HG03575 (cell line): ENCODE data around the gene SLC25A24.
"Not testable (repeated sequence)": the region's sequence is repeated elsewhere in the genome, so short reads cannot be mapped to it uniquely, and the experiment has no call there.

Experiments
- ATAC-seq: cut with Tn5 transposase; IDR thresholded peaks from one replicate; pipeline ENCODE4 v1.9.1; 2021; ENCODE audit not compliant: unreplicated experiment, insufficient number of reproducible peaks, low FRiP score; ENCODE audit errors: extremely low read depth

SLC25A24 gene

GRCh38 chr1:108199781-108200686 is at the start of gene SLC25A24:
SLC25A24 (minus strand) TSS chr1:108200343; CDS start chr1:108200138, 205 bp downstream.
- ATAC-seq, result no peak

DNA sequence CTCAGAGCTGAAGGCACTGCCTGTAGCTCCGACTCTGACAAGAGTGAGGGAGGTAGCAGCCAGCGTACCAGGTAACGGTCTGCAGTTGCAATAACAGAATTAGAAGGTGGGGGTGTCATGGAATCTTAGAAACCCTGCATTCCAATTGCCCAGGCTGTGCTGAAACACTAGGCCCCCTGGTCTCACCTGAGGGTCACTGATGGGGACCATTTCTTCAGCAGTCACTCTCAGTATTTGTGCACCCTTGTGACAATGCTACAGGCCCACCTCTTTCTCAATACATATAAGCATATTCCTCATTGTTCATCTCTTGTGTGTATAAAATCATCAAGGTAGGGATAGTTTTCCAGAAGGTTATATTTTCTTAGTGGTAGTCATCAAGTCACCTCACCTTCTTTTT is 43.8 kb upstream of the SLC25A24 start, which contains the start of gene NBPF4:
Gene NBPF4, minus strand, starts transcription at position 101 of the 400 bp plus-strand sequence. CDS start 315 bp downstream, outside the sequence.
- not testable (repeated sequence) for ATAC-seq

DNA sequence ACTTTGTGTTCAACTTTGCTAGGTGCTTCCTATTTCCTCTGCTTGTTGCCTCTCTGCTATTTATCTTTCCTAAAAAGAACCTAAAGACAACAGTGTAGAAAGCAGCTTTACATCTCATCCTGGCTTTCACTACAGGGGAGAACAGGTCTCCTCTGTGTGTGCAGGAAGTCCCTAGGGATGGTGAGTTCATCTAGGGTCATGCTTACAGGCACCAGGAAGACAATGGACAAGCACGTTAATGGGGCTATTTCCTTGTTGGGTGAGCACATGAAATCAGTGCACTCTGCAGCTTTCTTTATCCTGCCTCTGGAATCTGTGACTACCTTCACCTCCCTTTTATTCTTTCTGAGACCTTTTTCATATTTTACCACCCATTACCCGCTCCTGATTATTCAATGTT is 39.3 kb upstream of the SLC25A24 start:
- not testable (repeated sequence) for ATAC-seq

DNA sequence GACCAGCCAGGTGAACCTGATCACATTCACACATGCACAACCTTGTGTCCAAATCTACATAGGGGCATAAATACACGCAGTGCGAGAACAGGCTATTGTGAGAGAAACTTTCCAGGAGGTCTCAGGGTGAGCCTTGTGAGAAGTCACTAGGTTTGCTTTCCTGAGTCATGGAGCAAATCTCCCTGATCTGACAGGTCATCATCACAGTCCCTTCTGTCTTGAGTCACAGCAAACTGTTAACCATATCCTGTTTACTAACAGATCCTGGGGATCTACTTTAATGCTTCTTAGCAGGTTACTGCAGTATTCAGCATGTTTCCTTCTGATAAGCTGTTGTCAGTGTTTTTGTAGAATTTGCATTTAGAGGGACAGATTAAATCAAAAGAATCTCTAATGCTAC is 35.2 kb upstream of the SLC25A24 start:
- ATAC-seq, result not testable (repeated sequence)

- ATAC-seq, result not testable (repeated sequence)
These were observed 32.0 kb upstream of the SLC25A24 start for GRCh38 chr1:108232183-108232582.

GRCh38 chr1:108229976-108230375 is 29.8 kb upstream of the SLC25A24 start:
- not testable (repeated sequence) for ATAC-seq

DNA sequence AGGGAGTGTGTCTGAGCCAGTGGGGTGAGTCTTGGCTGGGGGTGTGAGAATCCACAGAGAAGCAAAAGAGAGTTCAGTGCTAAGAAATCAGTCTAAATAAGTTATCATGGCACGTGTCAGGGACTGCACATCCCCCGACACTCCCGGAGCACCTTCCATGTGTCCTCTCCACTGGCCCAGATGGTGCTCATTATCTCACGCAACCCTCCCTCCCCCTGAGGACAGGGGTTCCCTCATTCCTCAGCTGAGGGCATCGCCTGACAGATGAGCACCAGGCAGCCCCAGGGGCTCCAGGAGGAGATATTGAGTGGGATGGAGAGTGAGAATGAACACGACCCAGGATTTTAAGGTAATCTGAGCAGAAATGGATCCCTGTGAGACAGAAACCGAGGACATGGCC is 27.6 kb upstream of the SLC25A24 start:
- ATAC-seq, result not testable (repeated sequence)

DNA sequence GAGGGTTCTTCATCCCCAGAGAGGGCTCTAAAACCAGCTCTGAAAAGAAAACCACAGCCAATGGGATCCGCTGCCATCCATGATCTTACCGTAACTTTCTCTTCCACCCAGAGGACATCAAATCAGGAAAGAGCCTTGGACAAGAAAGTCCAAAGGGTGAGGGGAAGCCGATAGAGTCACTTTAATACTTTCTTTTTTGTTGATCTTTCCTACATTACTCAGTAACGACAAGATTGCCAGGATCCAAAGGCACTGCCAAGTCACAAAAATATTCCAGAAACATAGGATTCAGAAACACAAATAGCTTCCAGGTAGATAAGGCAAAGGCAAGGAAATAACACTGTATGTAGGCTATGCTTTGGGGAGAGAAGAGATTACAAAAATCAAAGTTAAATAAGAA is 26.7 kb upstream of the SLC25A24 start:
- not testable (repeated sequence) for ATAC-seq

DNA sequence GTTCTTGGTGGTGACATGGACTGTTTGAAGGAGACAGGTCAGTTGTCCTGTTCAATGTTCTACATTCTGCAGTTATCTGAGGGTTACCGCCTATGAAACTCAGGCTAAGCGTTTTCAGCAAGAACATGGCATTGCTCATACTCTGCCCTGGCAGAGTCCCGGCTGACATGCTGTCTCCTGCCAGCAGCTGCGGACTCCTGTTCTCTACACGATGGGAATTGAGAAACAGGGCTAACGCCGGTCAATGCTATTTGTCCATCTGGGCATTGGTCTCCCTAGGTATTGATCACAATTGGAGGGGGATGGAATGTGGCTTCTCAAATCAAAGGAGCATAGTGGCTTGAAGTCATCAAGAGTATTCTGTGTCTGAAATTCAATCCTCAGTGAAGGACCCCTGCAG is 23.1 kb upstream of the SLC25A24 start:
- not testable (repeated sequence) for ATAC-seq

- ATAC-seq, result not testable (repeated sequence)
These were observed 17.5 kb upstream of the SLC25A24 start for GRCh38 chr1:108217515-108218174.

DNA sequence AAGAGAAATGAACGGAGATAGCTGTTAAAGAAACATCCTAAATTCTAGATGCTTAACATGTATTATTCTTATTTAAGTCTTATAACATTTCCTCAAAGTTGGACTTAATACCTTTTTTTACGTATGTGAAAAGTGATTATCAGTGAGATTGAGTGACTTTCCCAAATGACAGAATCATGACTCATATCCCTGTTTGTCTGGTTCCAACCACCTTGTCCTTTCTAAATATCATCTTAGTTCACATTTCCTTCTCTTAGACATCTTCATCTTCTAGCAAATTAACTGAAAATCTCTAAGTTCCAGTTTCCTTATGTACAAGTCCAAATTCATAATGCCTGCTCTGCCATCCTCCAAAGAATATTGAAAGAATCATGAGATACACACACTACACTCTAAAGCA is 16.9 kb upstream of the SLC25A24 start:
- not testable (repeated sequence) for ATAC-seq

GRCh38 chr1:108216028-108216890 is 16.1 kb upstream of the SLC25A24 start:
- not testable (repeated sequence) for ATAC-seq

DNA sequence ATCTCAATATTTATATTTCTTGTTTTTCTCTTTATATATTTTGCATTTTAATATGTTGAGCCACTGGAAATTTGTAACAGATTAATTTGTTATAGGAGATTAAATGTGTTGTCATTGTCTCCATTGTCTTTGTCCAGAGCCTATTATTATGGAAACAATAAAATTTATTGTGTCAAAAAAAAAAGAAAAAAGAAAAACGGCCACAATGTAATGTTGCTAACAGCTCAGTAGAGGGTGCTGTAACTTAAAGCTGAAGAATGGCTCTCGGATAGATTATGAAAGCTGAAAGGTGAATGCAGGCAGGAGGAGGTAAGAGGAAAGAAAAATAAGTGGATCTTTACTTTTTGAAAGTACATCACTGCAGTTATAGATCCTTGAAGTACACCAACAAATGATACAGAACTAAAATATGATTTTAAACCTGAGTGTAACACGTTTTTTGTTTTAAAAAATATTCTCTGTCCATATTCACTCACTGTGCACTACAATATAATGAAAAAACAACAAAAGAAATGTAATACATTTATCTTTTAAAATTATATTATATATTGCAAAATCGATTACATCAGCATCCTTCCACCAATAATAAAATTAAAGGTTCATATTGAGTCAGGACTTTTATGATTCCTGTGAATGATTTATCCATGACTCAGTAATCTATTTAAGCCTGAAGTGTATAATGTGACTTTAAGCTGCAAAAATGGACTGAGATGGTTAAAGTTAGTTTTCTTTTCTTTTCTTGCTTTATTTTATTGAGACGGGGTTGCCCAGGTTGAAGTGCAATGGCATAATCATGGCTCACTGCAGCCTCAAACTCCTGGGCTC is 14.7 kb upstream of the SLC25A24 start:
- ATAC-seq, result not testable (repeated sequence)

GRCh38 chr1:108211014-108211413 is 10.9 kb upstream of the SLC25A24 start:
- ATAC-seq, result no peak

DNA sequence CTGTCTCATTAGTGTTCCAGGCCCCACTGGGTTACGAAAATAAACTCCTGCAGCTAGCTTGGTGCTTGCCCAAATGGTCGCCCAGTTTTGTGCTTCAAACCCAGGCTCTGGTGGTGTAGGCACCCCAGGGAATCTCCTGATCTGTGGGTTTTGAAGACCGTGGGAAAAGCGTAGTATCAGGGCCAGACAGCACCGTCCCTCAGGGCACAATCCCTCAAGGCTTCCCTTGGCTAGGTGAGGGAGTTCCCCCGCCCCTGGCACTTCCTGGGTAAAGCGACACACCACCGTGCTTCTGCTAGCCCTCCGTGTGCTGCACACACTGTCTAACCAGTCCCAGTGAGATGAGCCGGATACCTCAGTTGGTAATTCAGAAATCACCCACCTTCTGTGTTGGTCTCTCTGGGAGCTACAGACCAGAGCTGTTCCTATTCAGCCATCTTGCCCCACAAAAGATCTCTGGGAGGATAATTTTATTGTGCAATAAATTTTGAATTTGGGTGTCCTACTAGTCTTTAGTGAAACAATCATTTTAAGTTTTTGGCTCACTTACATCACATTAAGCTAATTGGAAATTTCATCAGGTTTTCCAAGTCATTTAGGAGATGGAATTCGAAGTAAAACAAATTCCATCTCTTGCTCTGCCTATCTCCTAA is 9.4 kb upstream of the SLC25A24 start:
- no peak for ATAC-seq

DNA sequence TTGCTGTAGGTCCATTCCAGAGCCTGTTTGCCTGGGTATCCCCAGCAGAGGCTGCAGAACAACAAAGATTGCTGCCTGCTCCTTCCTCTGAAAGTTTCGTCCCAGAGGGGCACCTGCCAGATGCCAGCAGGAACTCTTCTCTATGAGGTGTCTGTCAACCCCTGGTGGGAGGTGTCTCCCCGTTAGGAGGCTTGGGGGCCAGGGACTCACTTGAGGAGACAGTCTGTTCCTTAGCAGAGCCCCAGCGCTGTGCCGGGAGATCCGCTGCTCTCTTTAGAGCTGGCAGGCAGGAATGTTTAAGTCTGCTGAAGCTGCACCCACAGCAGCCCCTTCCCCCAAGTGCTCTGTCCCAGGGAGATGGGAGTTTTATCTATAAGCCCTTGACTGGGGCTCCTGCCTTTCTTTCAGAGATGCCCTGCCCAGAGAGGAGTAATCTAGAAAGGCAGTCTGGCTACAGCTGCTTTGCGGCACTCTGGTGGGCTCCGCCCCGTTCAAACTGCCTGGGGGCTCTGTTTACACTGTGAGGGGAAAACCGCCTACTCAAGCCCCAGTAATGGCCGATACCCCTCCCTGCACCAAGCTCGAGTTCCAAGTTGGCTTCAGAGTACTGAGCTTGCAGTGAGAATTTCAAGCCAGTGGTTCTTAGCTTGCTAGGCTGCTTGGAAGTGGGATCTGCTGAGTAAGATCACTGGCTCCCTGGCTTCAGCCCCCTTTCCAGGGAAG is 8.7 kb upstream of the SLC25A24 start:
- no peak for ATAC-seq

DNA sequence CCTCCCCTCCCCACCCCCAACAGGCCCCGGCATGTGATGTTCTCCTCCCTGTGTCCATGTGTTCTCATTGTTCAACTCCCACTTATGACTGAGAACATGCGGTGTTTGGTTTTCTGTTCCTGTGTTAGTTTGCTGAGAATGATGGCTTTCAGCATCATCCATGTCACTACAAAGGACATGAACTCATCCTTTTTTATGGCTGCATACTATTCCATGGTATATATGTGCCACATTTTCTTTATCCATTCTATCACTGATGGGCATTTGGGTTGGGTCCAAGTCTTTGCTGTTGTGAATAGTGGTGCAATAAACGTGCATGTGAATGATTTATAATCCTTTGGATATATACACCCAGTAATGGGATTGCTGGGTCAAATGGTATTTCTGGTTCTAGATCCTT is 3.4 kb upstream of the SLC25A24 start:
- not testable (repeated sequence) for ATAC-seq
